Measurements from ENCODE around the gene SORBS1.

Gene SORBS1

DNA sequence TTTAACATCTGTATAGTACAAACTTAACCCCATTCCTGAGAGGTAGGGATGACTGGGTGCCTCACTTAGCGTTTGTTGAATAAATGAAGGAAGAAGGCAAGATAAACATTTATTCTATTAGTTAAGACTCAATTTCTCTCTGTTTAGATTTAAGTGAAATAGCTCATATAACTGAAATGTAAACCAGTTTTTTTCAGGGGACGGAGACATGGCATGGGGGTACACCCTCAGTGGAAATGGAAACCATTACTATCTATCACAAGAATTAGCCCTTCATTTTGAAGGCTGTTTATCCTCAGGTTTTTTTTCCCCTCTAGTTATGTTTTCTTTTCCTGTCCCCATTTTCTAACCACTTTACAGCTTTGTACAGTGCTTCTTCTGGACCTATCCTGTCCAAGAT is 234.8 kb downstream of the SORBS1 start:
- no peak for DNase-seq (ENCODE audit: low read depth in 1 of 2, low spot score in 1 of 2)
- TF ChIP-seq POLR2AphosphoS5 (IDR thresholded peaks at IDR 0.05; ENCODE audit: low read depth) (no peak), SPI1 (IDR thresholded peaks at IDR 0.05; ENCODE audit: borderline replicate concordance, low read depth) (no peak), CTCF (IDR thresholded peaks at IDR 0.05; ENCODE audit: insufficient read depth, low read length) (no peak), REST (IDR thresholded peaks at IDR 0.05; ENCODE audit: insufficient replicate concordance, low read depth) (no peak), GABPA (IDR thresholded peaks at IDR 0.05; ENCODE audit: low read depth) (no peak)
- H3K27ac ChIP-seq (replicated peaks), result no peak overlapping the region
- H3K4me3 ChIP-seq (replicated peaks; ENCODE audit: insufficient read depth, low read length), result no peak overlapping the region
- peaks cover 3% of the 10 kb centered on the region for H3K27me3 ChIP-seq (ENCODE audit: insufficient read depth, poor library complexity, severe bottlenecking)

- no peak for DNase-seq (ENCODE audit: low read depth in 1 of 2, low spot score in 1 of 2)
- H3K27ac ChIP-seq (replicated peaks), result no peak overlapping the region
- H3K27me3 ChIP-seq (ENCODE audit: insufficient read depth, poor library complexity, severe bottlenecking), result peaks cover 5% of the 10 kb centered on the region
- TF ChIP-seq POLR2AphosphoS5 (IDR thresholded peaks at IDR 0.05; ENCODE audit: low read depth), result no peak
- no peak for TF ChIP-seq REST (IDR thresholded peaks at IDR 0.05; ENCODE audit: insufficient replicate concordance, low read depth)
- no peak for TF ChIP-seq SPI1 (IDR thresholded peaks at IDR 0.05; ENCODE audit: borderline replicate concordance, low read depth)
- TF ChIP-seq CTCF (IDR thresholded peaks at IDR 0.05; ENCODE audit: insufficient read depth, low read length), result no peak
- no peak for TF ChIP-seq GABPA (IDR thresholded peaks at IDR 0.05; ENCODE audit: low read depth)
- H3K4me3 ChIP-seq (replicated peaks; ENCODE audit: insufficient read depth, low read length), result no peak overlapping the region
These were observed 235.3 kb downstream of the SORBS1 start for GRCh38 chr10:95325863-95326262.

- no peak for TF ChIP-seq REST (IDR thresholded peaks at IDR 0.05; ENCODE audit: insufficient replicate concordance, low read depth)
- TF ChIP-seq POLR2AphosphoS5 (IDR thresholded peaks at IDR 0.05; ENCODE audit: low read depth), result no peak
- no peak for TF ChIP-seq SPI1 (IDR thresholded peaks at IDR 0.05; ENCODE audit: borderline replicate concordance, low read depth)
- peaks cover 5% of the 10 kb centered on the region for H3K27me3 ChIP-seq (ENCODE audit: insufficient read depth, poor library complexity, severe bottlenecking)
- DNase-seq (ENCODE audit: low read depth in 1 of 2, low spot score in 1 of 2), result no peak
- no peak overlapping the region for H3K4me3 ChIP-seq (replicated peaks; ENCODE audit: insufficient read depth, low read length)
- H3K27ac ChIP-seq (replicated peaks), result no peak overlapping the region
These were observed 236.5 kb downstream of the SORBS1 start for GRCh38 chr10:95324436-95325268.
